GM12878 (cell line): Measurements from ENCODE around the gene PIGN. TPM values are rescaled to one million over a fixed set of nuclear protein-coding genes. Genes with fewer than 3 reads are reported as not detected.

Source experiments
- ATAC-seq: fragments of 200-7000 bp; cut with Tn5 transposase; 3 replicates; pipeline ENCODE4 v1.9.1; 2020; ENCODE audit warnings: mild to moderate bottlenecking, moderate library complexity
- BruUV-seq: library from RNA; stranded (reverse); fragments of 400-500 nt; replicated peaks from 2 replicates; lab custom pipeline; 2021; lab: Mats Ljungman, UMichigan
- CTCF ChIA-PET: fragments of 300-600 bp; sonication (Branson Sonifier 250); formaldehyde crosslinking; extraction: SDS; loops from one replicate; lab custom pipeline; 2021; ENCODE audit warnings: inconsistent platforms; lab: Yijun Ruan, JAX
- POLR2A ChIA-PET: fragments of 350-600 bp; formaldehyde crosslinking; extraction: SDS; loops from one replicate; lab custom pipeline; 2021; ENCODE audit warnings: inconsistent platforms; lab: Charles Lee
- RAD21 ChIA-PET: fragments of 300-600 bp; sonication (Branson Sonifier 250); formaldehyde crosslinking; loops from one replicate; lab custom pipeline; 2023; ENCODE audit warnings: antibody characterized with exemption; ENCODE audit not compliant: unreplicated experiment; lab: Charles Lee
- SMC1A ChIA-PET: fragments of 300-600 bp; sonication (Branson Sonifier 250); formaldehyde crosslinking; loops from one replicate; lab custom pipeline; 2023; ENCODE audit not compliant: unreplicated experiment, uncharacterized antibody; lab: Charles Lee
- DNase-seq: peaks from one replicate; pipeline ENCODE4 v3.0.0-alpha.2; 2011; ENCODE audit warnings: low read depth, low spot score
- FAIRE-seq: peaks from 3 replicates; lab custom pipeline; 2011; peaks lifted over from hg19 to GRCh38; lab: Jason Lieb, UNC
- H2AFZ ChIP-seq: 2 replicates; pipeline ENCODE4 v1.6.0; 2011; ENCODE audit warnings: low read depth, low read length, control low read depth; ENCODE audit not compliant: control insufficient read depth
- H3K27ac ChIP-seq: 2 replicates; pipeline ENCODE4 v1.5.1; 2011; ENCODE audit warnings: control low read depth; ENCODE audit not compliant: control insufficient read depth, insufficient read depth
- H3K27me3 ChIP-seq, 2 experiments: replicated peaks in 1 of 2; 2 replicates each; pipeline versions ENCODE4 v1.6.0 to v1.6.1; 2011; ENCODE audit warnings: low read length in 1 of 2; ENCODE audit not compliant: control insufficient read depth in 2 of 2, insufficient read depth in 2 of 2
- H3K36me3 ChIP-seq, 2 experiments: 2 replicates each; pipeline ENCODE4 v1.5.1; 2011; ENCODE audit warnings: low read length in 1 of 2; ENCODE audit not compliant: control insufficient read depth in 2 of 2, insufficient read depth in 2 of 2
- H3K4me1 ChIP-seq: 2 replicates; pipeline ENCODE4 v1.6.1; 2011; ENCODE audit warnings: mild to moderate bottlenecking, low read length, moderate library complexity, mixed read lengths; ENCODE audit not compliant: control insufficient read depth, insufficient read depth
- H3K4me2 ChIP-seq: 2 replicates; pipeline ENCODE4 v1.6.0; 2011; ENCODE audit warnings: control low read depth; ENCODE audit not compliant: control insufficient read depth, insufficient read depth
- H3K4me3 ChIP-seq: fragments of 200-600 bp; sonication (generic); 2 replicates; pipeline ENCODE4 v1.5.1; 2016
- H3K79me2 ChIP-seq: 2 replicates; pipeline ENCODE4 v1.6.0; 2011; ENCODE audit warnings: low read length; ENCODE audit not compliant: control insufficient read depth, insufficient read depth
- H3K9ac ChIP-seq: 2 replicates; pipeline ENCODE4 v1.8.0; 2011; ENCODE audit warnings: low read length, control low read depth, mixed read lengths; ENCODE audit not compliant: control insufficient read depth, insufficient read depth
- H3K9me3 ChIP-seq: replicated peaks from 3 replicates; pipeline ENCODE4 v1.5.1; 2011; ENCODE audit warnings: mild to moderate bottlenecking, low read length; ENCODE audit not compliant: control insufficient read depth, insufficient read depth
- H4K20me1 ChIP-seq: 2 replicates; pipeline ENCODE4 v1.6.0; 2011; ENCODE audit not compliant: control insufficient read depth, insufficient read depth
- BRCA1 ChIP-seq: IDR thresholded peaks from 2 replicates; pipeline ENCODE4 v1.6.1; 2011; ENCODE audit warnings: low read depth, low read length, improper control_type of control experiment
- EGR1 ChIP-seq, 2 experiments: IDR thresholded peaks; 1 replicate in 1 of 2; 2 replicates in 1 of 2; pipeline ENCODE4 v1.6.1; 2011 to 2012; ENCODE audit warnings: low read depth in 2 of 2, low read length in 2 of 2, borderline replicate concordance in 1 of 2, mild to moderate bottlenecking in 1 of 2, moderate library complexity in 1 of 2
- IKZF2 ChIP-seq, 2 experiments: fragments of 450-650 bp; IDR thresholded peaks; 2 replicates each; pipeline ENCODE4 v1.6.1; 2017; ENCODE audit warnings: mild to moderate bottlenecking in 2 of 2, moderate library complexity in 2 of 2
- KLF5 ChIP-seq: fragments of 450-650 bp; IDR thresholded peaks from 2 replicates; pipeline ENCODE4 v1.6.1; 2014; ENCODE audit warnings: mild to moderate bottlenecking; ENCODE audit not compliant: partially characterized antibody
- LARP7 ChIP-seq: fragments of 450-650 bp; IDR thresholded peaks from 2 replicates; pipeline ENCODE4 v1.6.1; 2017; ENCODE audit warnings: mild to moderate bottlenecking
- MLLT1 ChIP-seq: fragments of 450-650 bp; IDR thresholded peaks from 2 replicates; pipeline ENCODE4 v1.6.1; 2016; ENCODE audit warnings: mild to moderate bottlenecking
- NR2F1 ChIP-seq: fragments of 450-650 bp; conservative IDR thresholded peaks from 2 replicates; pipeline ENCODE4 v1.6.1; 2017; ENCODE audit warnings: mild to moderate bottlenecking
- RCOR1 ChIP-seq: conservative IDR thresholded peaks from 2 replicates; pipeline ENCODE4 v1.6.1; 2012; ENCODE audit warnings: low read depth, low read length, improper control_type of control experiment
- SMAD1 ChIP-seq: fragments of 450-650 bp; IDR thresholded peaks from 2 replicates; pipeline ENCODE4 v1.6.1; 2018; ENCODE audit warnings: mild to moderate bottlenecking, low read depth; ENCODE audit not compliant: partially characterized antibody
- SPI1 ChIP-seq: IDR thresholded peaks from 2 replicates; pipeline ENCODE4 v1.6.1; 2011; ENCODE audit warnings: low read depth, mild to moderate bottlenecking, low read length, moderate library complexity, borderline replicate concordance; ENCODE audit not compliant: insufficient read depth
- TAF1 ChIP-seq: IDR thresholded peaks from 2 replicates; pipeline ENCODE4 v1.6.1; 2011; ENCODE audit warnings: mild to moderate bottlenecking, low read depth, low read length, borderline replicate concordance
- YY1 ChIP-seq: IDR thresholded peaks from 2 replicates; pipeline ENCODE4 v1.6.1; 2011; ENCODE audit warnings: low read depth, mild to moderate bottlenecking, low read length
- WGBS: methylation state at CpG from one replicate; pipeline ENCODE4 v1.1.6; 2016; ENCODE audit warnings: low lambda C conversion rate; ENCODE audit not compliant: insufficient replicate concordance, insufficient coverage; ENCODE audit errors: missing lambda C conversion rate; 5-methylcytosine and 5-hydroxymethylcytosine counted together
- in situ Hi-C: fragments of 300-500 bp; cut with MboI; formaldehyde crosslinking; loops from 9 replicates; pipeline ENCODE4 v1.14.3; 2018; ENCODE audit warnings: mixed read lengths
- intact Hi-C: fragments of 100-400 bp; cut with micrococcal nuclease; formaldehyde crosslinking; loops from one replicate; pipeline ENCODE4 v1.14.2; 2022; ENCODE audit not compliant: unreplicated experiment
- polyA plus RNA-seq, 11 experiments: library from polyadenylated mRNA; depleted of rRNA in 4 of 11; unstranded in 6 of 11; stranded (reverse) in 5 of 11; fragments of >200 nt; fragmentation: Nextera tagmentation in 4 of 11; fragmentation: Illumina TruSeq in 1 of 11; extraction: Ambion mirVana in 4 of 11; extraction: Trizol in 1 of 11; gene quantifications; 1 replicate in 1 of 11; 2 replicates in 10 of 11; pipeline versions ENCODE4 v1.2.1 to v1.2.3, GENCODE V29; 2011 to 2016; ENCODE audit warnings: inconsistent platforms in 2 of 11, missing spikeins in 2 of 11, low read depth in 1 of 11
- total RNA-seq, 4 experiments: library from RNA; depleted of rRNA in 3 of 4; stranded (reverse); fragments of >200 nt in 3 of 4; fragmentation: Illumina TruSeq in 1 of 4; extraction: Trizol in 1 of 4; gene quantifications; 2 replicates each; pipeline versions ENCODE4 v1.2.1 to v1.2.3, GENCODE V29; 2013 to 2021
- TF ChIP-seq, protein P1 (sequence below), 3 experiments: IDR thresholded peaks in 2 of 3; conservative IDR thresholded peaks in 1 of 3; 2 replicates each; pipeline ENCODE4 v1.5.1; 2011; ENCODE audit warnings: low read depth in 3 of 3, low read length in 3 of 3, mild to moderate bottlenecking in 3 of 3, control low read depth in 2 of 3, moderate library complexity in 2 of 3, inconsistent platforms in 1 of 3, mixed read lengths in 1 of 3; ENCODE audit not compliant: control insufficient read depth in 2 of 3, insufficient read depth in 1 of 3; ENCODE audit errors: extremely low read depth in 1 of 3
- TF ChIP-seq, protein P2 (sequence below): fragments of 450-650 bp; IDR thresholded peaks from 2 replicates; pipeline ENCODE4 v1.6.1; 2017; ENCODE audit warnings: low read depth, mild to moderate bottlenecking, moderate library complexity

Gene PIGN
- total and polyA plus RNA-seq, 10 of the 15 experiments (the other 5 are each of a cell fraction or from before 2014, with no cell fraction given), result 6.9 to 25.4 (median 18.7) TPM

DNA sequence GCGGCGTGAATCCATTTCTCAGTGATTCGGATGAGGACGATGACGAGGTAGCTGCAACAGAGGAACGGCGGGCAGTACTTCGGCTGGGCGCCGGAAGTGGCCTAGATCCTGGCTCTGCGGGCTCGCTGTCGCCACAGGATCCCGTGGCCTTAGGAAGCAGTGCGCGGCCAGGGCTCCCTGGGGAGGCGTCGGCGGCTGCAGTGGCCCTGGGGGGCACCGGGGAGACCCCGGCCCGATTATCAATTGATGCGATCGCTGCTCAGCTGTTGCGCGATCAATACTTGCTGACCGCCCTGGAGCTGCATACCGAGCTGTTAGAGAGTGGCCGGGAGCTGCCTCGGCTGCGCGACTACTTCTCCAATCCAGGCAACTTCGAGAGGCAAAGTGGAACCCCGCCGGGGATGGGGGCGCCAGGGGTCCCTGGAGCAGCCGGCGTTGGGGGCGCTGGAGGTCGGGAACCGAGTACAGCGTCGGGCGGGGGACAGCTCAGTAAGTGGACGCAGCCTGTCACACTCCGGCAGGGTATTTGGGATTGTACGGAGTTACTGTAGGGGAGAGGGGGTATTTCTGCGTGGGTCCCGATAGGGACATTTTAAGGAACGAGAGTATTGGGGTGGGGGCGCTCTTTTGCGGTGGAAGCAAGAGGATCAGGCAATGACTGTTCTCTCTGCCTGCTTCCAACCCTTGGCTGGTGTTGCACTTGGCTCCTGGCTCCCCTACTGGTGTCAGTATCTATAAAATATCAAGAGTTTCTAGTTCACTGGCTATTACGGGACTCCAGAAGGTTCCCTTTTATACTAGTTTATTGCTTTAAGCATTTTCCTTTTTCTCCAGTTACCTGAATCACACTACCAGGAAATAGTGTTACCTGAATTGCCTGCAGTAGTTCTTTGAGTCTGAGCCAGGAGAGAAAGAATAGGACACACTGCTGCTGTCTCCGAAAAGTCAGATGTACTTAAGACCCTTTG is 971 bp upstream of the PIGN start (continued):
- TF ChIP-seq SMAD1 (no peak), YY1 (no peak), EGR1 (IDR thresholded peaks at IDR 0.05; ENCODE audit: borderline replicate concordance in 1 of 2, low read depth in 2 of 2, low read length in 2 of 2) (no peak), RCOR1 (no peak), LARP7 (peak; percentile 86), BRCA1 (no peak), TAF1 (no peak), NR2F1 (no peak)
- TF ChIP-seq, protein P1, sequence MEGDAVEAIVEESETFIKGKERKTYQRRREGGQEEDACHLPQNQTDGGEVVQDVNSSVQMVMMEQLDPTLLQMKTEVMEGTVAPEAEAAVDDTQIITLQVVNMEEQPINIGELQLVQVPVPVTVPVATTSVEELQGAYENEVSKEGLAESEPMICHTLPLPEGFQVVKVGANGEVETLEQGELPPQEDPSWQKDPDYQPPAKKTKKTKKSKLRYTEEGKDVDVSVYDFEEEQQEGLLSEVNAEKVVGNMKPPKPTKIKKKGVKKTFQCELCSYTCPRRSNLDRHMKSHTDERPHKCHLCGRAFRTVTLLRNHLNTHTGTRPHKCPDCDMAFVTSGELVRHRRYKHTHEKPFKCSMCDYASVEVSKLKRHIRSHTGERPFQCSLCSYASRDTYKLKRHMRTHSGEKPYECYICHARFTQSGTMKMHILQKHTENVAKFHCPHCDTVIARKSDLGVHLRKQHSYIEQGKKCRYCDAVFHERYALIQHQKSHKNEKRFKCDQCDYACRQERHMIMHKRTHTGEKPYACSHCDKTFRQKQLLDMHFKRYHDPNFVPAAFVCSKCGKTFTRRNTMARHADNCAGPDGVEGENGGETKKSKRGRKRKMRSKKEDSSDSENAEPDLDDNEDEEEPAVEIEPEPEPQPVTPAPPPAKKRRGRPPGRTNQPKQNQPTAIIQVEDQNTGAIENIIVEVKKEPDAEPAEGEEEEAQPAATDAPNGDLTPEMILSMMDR (IDR thresholded peaks at IDR 0.05 in 2 of 3, conservative IDR thresholded peaks at IDR 0.05 in 1 of 3; ENCODE audit: control insufficient read depth in 2 of 3, extremely low read depth in 1 of 3, insufficient read depth in 1 of 3, low read depth in 3 of 3, low read length in 3 of 3), result peak in 1 of 3 experiments; percentile 19; a peak in 2 of 6 replicates

DNA sequence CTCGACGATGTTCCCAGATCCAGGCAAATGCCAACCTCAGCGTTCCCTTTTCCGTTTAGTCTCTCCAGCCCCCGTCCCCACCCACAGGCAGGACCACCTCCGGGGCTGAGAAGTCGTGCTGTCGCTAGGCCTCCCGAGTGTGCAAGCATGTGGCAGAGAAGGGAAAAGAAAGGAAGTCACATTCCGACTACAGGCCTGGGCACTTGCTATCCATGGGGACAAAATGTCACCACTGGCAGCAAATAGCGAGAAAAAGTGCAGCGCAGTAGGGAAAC is 420 bp downstream of the PIGN start:
- no peak for FAIRE-seq
- ChIA-PET RAD21 (interaction anchor here (1.3 to 8.9 kb wide), 3 partner anchors 15 to 235 kb away, joined by 3 to 98 read pairs (median 6); no protein-coding TSS in a partner anchor), CTCF (interaction anchor here (1.0 to 11.7 kb wide), 7 partner anchors 9 to 235 kb away, joined by 3 to 268 read pairs (median 6); no protein-coding TSS in a partner anchor), SMC1A (interaction anchor here (0.9 to 3.0 kb wide), 9 partner anchors 8 to 899 kb away, joined by 3 to 35 read pairs (median 3); no protein-coding TSS in a partner anchor), POLR2A (interaction anchor here (1.7 to 2.1 kb wide), 3 partner anchors 11 to 63 kb away, joined by 5 to 18 read pairs (median 8); no protein-coding TSS in a partner anchor)
- peak overlapping the region; percentile 49 for H3K27ac ChIP-seq
- H4K20me1 ChIP-seq, result no peaks in the 10 kb centered on the region
- ATAC-seq, result peak; percentile 4; the same call in 1 of the 3 replicates
- H3K4me1 ChIP-seq, result peaks cover 3% of the 10 kb centered on the region
- BruUV-seq, result TSS peak; percentile 89
- intact Hi-C loops, result loop anchor here (5.0 to 10.0 kb wide), 3 partner anchors 141 to 798 kb away; partner anchors contain the start of genes TNFRSF11A and ZCCHC2
- peaks cover 62% of the 10 kb centered on the region for H3K79me2 ChIP-seq
- H3K27me3 ChIP-seq, result no peaks in the 10 kb centered on the region
- H3K9me3 ChIP-seq, result peaks cover 3% of the 10 kb centered on the region; the same call in 2 of the 3 replicates
- DNase-seq, result no peak
- peak overlapping the region; percentile 75 for H3K4me2 ChIP-seq
- 0% methylated on average over 12 of the region's 12 CpGs for WGBS
- peak overlapping the region; percentile 99 for H2AFZ ChIP-seq
- peak overlapping the region; percentile 79 for H3K9ac ChIP-seq
- peak overlapping the region; percentile 95 for H3K4me3 ChIP-seq
- in situ Hi-C loops, result loop anchor here (5.0 kb wide), 1 partner anchor 61 kb away; no protein-coding TSS in a partner anchor
- H3K36me3 ChIP-seq, result no peaks in the 10 kb centered on the region
- TF ChIP-seq LARP7 (0 out of 2 replicates have a peak, but pooled peaks have one; percentile 49), SPI1 (peak; percentile 29; the same call in 1 of the 2 replicates), KLF5 (no peak), IKZF2 (IDR thresholded peaks at IDR 0.05) (peak; percentile 73 to 75), MLLT1 (0 out of 2 replicates have a peak, but pooled peaks have one; percentile 2)
- TF ChIP-seq, protein P2, sequence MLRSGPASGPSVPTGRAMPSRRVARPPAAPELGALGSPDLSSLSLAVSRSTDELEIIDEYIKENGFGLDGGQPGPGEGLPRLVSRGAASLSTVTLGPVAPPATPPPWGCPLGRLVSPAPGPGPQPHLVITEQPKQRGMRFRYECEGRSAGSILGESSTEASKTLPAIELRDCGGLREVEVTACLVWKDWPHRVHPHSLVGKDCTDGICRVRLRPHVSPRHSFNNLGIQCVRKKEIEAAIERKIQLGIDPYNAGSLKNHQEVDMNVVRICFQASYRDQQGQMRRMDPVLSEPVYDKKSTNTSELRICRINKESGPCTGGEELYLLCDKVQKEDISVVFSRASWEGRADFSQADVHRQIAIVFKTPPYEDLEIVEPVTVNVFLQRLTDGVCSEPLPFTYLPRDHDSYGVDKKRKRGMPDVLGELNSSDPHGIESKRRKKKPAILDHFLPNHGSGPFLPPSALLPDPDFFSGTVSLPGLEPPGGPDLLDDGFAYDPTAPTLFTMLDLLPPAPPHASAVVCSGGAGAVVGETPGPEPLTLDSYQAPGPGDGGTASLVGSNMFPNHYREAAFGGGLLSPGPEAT, result peak; percentile 47
